OCI-LY7 (cell line): ENCODE data around the gene HMBS.

Experiments
- EZH2phosphoT487 ChIP-seq: fragments of 200-600 bp; sonication (generic); IDR thresholded peaks from 2 replicates; pipeline ENCODE4 v1.6.1; 2018; ENCODE audit warnings: low read depth, borderline replicate concordance, mild to moderate bottlenecking, mixed run types, antibody characterized with exemption, low read length, moderate library complexity, mixed read lengths
- TF ChIP-seq, protein P1 (sequence below): fragments of 200-600 bp; sonication (generic); conservative IDR thresholded peaks from 2 replicates; pipeline ENCODE4 v1.5.1; 2014; ENCODE audit warnings: mild to moderate bottlenecking, antibody characterized with exemption, low read length, moderate library complexity, mixed read lengths

DNA sequence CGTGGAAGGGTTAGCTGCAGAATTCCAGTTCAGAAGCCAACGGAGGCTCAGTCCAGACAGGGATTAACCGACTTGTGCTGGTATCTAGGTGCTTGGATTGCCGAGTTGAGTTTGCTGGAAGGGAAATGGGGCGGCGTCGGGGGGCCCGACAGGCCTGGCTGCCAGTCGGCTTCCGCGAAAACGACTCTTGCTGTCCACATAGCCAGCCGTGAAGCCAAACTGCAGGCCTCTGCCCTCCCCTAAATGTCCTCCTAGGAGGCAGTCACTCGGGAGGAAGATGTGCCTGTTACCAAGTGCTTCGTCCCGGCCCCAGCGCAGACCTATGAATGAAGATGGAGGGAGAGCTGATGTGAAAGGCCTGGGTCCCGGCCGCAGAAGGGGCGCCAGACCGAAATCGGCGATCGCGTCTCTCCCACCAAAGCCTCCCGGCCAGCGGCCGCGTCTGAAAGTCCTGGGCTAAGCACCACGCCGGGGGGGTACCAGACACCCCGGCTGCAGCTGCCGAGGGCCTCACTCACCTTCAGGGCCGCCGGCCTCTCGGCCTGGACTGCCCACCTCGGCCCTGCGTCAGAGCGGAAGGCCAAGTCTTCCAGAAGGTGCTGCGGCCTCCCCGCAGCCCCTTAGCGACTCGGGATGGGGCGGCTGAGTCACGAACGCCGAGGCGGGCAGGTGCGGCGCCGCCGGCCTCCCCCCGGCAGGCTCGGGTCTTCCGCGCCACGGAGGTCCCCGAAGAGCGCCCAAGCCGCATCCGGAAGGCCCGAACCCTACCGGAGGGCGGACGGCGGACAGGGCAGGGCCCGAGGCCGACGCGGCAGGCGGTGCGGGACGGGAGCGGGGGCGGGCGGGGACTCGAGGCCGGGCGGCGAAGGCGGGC is 9.5 kb downstream of the HMBS start:
- TF ChIP-seq, protein P1, sequence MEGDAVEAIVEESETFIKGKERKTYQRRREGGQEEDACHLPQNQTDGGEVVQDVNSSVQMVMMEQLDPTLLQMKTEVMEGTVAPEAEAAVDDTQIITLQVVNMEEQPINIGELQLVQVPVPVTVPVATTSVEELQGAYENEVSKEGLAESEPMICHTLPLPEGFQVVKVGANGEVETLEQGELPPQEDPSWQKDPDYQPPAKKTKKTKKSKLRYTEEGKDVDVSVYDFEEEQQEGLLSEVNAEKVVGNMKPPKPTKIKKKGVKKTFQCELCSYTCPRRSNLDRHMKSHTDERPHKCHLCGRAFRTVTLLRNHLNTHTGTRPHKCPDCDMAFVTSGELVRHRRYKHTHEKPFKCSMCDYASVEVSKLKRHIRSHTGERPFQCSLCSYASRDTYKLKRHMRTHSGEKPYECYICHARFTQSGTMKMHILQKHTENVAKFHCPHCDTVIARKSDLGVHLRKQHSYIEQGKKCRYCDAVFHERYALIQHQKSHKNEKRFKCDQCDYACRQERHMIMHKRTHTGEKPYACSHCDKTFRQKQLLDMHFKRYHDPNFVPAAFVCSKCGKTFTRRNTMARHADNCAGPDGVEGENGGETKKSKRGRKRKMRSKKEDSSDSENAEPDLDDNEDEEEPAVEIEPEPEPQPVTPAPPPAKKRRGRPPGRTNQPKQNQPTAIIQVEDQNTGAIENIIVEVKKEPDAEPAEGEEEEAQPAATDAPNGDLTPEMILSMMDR = no peak
- no peak for TF ChIP-seq EZH2phosphoT487
